H1 (cell line): Measurements from ENCODE around the gene RFXANK.
"Not testable (repeated sequence)": the region's sequence is repeated elsewhere in the genome, so short reads cannot be mapped to it uniquely, and the experiment has no call there.

Experiments used
- BRCA1 ChIP-seq: IDR thresholded peaks from 2 replicates; pipeline ENCODE4 v1.6.1; 2012; ENCODE audit warnings: low read depth, low read length, improper control_type of control experiment
- CHD1 ChIP-seq: IDR thresholded peaks from 2 replicates; pipeline ENCODE4 v1.6.1; 2012; ENCODE audit warnings: low read depth, low read length, improper control_type of control experiment
- CTCF ChIP-seq, 3 experiments: IDR thresholded peaks; 1 replicate in 2 of 3; 2 replicates in 1 of 3; pipeline versions ENCODE4 v1.5.1 to v1.6.1; 2011; ENCODE audit warnings: low read length in 3 of 3, mild to moderate bottlenecking in 3 of 3, inconsistent platforms in 2 of 3, low read depth in 1 of 3, moderate library complexity in 1 of 3; ENCODE audit not compliant: insufficient read depth in 1 of 3; ENCODE audit errors: control extremely low read depth in 1 of 3
- EP300 ChIP-seq, 2 experiments: IDR thresholded peaks; 1 replicate in 1 of 2; 2 replicates in 1 of 2; pipeline ENCODE4 v1.6.1; 2011 to 2012; ENCODE audit warnings: low read depth in 2 of 2, low read length in 2 of 2, mild to moderate bottlenecking in 2 of 2, borderline replicate concordance in 1 of 2, inconsistent platforms in 1 of 2, moderate library complexity in 1 of 2
- EZH2 ChIP-seq: fragments of 200-600 bp; sonication (generic); IDR thresholded peaks from 2 replicates; pipeline ENCODE4 v1.7.1; 2012; ENCODE audit warnings: low read depth, mild to moderate bottlenecking, moderate library complexity, low read length, inconsistent platforms; ENCODE audit not compliant: severe bottlenecking
- MAX ChIP-seq: IDR thresholded peaks from 2 replicates; pipeline ENCODE4 v1.6.1; 2012; ENCODE audit warnings: inconsistent platforms
- POLR2A ChIP-seq, 2 experiments: IDR thresholded peaks; 1 replicate in 1 of 2; 2 replicates in 1 of 2; pipeline ENCODE4 v1.6.1; 2011; ENCODE audit warnings: low read depth in 2 of 2, low read length in 2 of 2, mild to moderate bottlenecking in 2 of 2; ENCODE audit errors: control extremely low read depth in 1 of 2
- RFX5 ChIP-seq: IDR thresholded peaks from 2 replicates; pipeline ENCODE4 v1.6.1; 2011; ENCODE audit warnings: low read depth, low read length, improper control_type of control experiment, borderline replicate concordance
- SIN3A ChIP-seq, 2 experiments: IDR thresholded peaks in 1 of 2; conservative IDR thresholded peaks in 1 of 2; 2 replicates each; pipeline ENCODE4 v1.6.1; 2011 to 2012; ENCODE audit warnings: low read length in 2 of 2, improper control_type of control experiment in 1 of 2, low read depth in 1 of 2, mild to moderate bottlenecking in 1 of 2
- ZNF274 ChIP-seq: IDR thresholded peaks from 2 replicates; pipeline ENCODE4 v1.7.0; 2012; ENCODE audit warnings: low read length, borderline replicate concordance; ENCODE audit errors: extremely low read depth
- TF ChIP-seq, protein P1 (sequence below): IDR thresholded peaks from 2 replicates; pipeline ENCODE4 v1.6.1; 2012; ENCODE audit warnings: low read length, inconsistent platforms

DNA sequence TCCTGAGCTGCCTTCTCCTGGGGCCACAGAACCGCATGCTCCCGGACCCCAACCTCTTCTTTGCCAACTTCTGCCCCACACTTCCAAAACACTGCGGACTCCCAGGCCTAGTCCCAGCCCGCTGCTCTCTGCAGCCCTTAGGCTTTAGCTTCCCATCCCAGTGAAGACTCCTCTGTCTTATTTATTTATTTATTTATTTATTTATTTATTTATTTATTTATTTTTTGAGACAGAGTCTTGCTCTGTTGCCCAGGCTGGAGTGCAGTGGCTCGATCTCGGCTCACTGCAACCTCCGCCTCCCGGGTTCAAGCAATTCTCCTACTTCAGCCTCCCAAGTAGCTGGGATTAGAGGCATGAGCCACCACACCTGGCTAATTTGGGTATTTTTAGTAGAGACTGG is 43.6 kb upstream of the RFXANK start:
- TF ChIP-seq POLR2A (IDR thresholded peaks at IDR 0.05; ENCODE audit: control extremely low read depth in 1 of 2, low read depth in 2 of 2, low read length in 2 of 2); CTCF (IDR thresholded peaks at IDR 0.05; ENCODE audit: control extremely low read depth in 1 of 3, insufficient read depth in 1 of 3, low read depth in 1 of 3, low read length in 3 of 3); EZH2; SIN3A (conservative IDR thresholded peaks at IDR 0.05 in 1 of 2, IDR thresholded peaks at IDR 0.05 in 1 of 2; ENCODE audit: low read depth in 1 of 2, low read length in 2 of 2); RFX5; ZNF274; EP300 (IDR thresholded peaks at IDR 0.05; ENCODE audit: borderline replicate concordance in 1 of 2, low read depth in 2 of 2, low read length in 2 of 2); BRCA1; MAX; CHD1: not testable (repeated sequence)
- TF ChIP-seq, protein P1, sequence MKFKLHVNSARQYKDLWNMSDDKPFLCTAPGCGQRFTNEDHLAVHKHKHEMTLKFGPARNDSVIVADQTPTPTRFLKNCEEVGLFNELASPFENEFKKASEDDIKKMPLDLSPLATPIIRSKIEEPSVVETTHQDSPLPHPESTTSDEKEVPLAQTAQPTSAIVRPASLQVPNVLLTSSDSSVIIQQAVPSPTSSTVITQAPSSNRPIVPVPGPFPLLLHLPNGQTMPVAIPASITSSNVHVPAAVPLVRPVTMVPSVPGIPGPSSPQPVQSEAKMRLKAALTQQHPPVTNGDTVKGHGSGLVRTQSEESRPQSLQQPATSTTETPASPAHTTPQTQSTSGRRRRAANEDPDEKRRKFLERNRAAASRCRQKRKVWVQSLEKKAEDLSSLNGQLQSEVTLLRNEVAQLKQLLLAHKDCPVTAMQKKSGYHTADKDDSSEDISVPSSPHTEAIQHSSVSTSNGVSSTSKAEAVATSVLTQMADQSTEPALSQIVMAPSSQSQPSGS = not testable (repeated sequence)
